Measurements from ENCODE around the gene GJA9.

- no peak for TF ChIP-seq HNF4G (IDR thresholded peaks at IDR 0.05)
- TF ChIP-seq CTCF (IDR thresholded peaks at IDR 0.05; ENCODE audit: low read depth, low read length, missing input control): no peak
- no peak for TF ChIP-seq TAF1 (conservative IDR thresholded peaks at IDR 0.05)
- TF ChIP-seq MAX (IDR thresholded peaks at IDR 0.05): no peak
- TF ChIP-seq RXRA (IDR thresholded peaks at IDR 0.05): no peak
- no peak for TF ChIP-seq JUND (IDR thresholded peaks at IDR 0.05)
- no peak for TF ChIP-seq ATF3 (IDR thresholded peaks at IDR 0.05)
- TF ChIP-seq FOXA1 (IDR thresholded peaks at IDR 0.05): no peak
These were observed 54.5 kb downstream of the GJA9 start for GRCh38 chr1:38826886-38827285.

All from liver (tissue), 3 donors.